ENCODE measurements around the gene SERINC4.

SERINC4 gene

DNA sequence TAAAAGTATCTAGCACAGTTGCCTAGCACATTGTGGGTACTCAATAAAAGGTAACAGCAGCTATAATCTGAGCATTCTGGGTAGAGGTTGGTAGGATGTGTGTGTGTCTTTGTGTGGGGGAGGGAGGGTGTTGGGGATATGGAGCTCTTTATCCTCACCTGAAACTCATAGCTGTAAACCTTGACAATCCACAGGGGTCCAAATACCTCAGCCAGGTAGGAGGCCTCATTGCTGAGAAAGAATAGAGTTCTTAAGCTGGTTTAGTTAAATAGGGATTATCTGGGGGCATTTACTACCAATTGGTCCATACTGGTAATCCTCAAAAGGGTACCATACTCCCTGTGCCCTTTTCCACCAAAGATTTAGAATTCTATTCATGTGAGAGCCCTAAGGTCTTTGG, 4.0 kb downstream of the SERINC4 start:
- FAIRE-seq: no peak

GRCh38 chr15:43795197-43795596, 4.8 kb downstream of the SERINC4 start:
- FAIRE-seq: no peak

GRCh38 chr15:43794269-43795037, 5.6 kb downstream of the SERINC4 start:
- FAIRE-seq: no peak

GRCh38 chr15:43793647-43794046, 6.4 kb downstream of the SERINC4 start:
- no peak for FAIRE-seq

DNA sequence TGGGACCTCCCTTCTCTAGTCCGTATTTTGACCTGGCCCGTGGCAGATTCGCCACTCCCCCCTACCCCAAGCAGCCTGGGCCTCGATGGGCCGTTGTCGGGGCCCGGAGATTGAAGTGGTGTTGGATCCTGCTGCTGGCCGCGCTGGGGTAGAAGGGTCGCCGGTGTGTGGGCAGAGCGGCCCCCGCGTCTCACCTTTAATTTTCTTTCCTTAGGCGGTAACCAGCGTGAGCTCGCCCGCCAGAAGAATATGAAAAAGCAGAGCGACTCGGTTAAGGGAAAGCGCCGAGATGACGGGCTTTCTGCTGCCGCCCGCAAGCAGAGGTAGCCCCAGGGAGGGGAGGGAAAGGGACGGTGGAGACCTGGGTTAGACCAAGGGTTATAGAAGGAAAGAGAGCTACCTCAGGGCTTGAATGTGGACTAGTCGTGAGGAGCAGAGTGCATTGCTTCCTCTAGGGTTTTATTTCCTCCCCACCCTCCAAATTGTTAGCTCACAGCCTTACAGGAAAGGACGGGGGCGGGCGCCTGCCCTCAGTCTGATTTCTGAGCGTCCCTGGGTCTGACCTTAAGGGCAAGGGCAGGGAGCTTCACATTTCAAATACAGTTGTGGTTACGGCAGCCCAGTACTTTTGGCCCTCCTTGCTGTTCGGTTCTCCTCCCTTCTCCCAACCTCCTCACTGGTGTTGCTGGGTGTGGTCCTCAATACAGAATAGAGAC, 7.1 kb downstream of the SERINC4 start:
- no peak for FAIRE-seq

DNA sequence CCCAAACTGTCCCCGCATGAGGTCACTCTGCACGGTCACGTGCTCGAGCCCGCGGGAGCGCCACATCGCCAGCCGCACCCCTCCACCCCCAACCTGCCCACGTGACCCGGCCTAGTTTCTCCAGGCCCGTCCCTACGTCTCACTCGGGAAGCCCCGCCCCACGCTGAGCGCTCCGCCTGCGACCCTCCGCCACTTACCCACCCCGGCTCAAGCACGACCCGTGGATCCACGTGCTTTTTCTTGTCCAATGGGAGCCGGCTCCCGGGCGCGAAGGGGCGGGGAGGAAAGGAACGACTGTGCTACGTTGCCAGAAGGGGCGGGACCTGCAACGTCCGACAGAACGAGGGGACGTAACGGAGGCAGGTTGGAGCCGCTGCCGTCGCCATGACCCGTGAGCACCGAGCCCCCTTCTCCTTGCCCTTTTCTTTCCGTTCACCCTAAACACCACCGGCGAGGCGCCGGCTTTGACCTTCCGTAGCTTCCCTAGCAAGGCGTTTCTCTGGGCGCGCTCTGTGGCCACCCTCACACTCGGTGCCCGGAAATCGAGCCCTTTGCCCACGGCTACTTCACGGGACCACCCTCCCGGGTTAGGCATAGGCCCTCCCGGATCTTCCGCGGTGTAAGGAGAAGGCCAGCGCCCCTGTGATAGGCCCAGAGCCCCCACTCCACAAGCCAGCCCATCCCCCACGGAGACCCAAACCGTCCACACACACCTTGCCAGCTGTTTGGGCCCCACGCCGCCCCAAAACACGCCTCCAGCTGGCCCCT, 7.8 kb downstream of the SERINC4 start, which contains the start of gene SERF2:
Gene SERF2 (plus strand): TSS at position 328 of the 768 bp plus-strand sequence. CDS start 57 bp downstream, at position 385.
- FAIRE-seq: peak; percentile 97

DNA sequence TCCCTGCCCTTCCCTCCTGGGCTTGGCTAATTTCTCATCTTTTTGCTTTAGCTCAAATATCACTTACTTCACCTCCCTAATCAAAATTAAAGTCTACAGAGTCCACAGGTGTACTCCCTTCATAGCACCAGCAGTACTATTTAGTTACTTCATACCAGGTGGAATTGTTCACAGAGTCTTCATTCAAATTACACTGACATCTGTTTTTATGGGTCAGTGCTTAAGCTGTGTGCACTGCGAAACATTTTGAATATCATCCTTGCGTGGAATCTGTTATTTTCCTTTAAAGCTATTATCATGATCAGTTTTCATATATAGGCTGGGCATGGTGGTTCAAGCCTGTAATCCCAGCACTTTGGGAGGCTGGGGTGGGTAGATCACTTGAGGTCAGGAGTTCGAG, 10.6 kb downstream of the SERINC4 start:
- FAIRE-seq: no peak

DNA sequence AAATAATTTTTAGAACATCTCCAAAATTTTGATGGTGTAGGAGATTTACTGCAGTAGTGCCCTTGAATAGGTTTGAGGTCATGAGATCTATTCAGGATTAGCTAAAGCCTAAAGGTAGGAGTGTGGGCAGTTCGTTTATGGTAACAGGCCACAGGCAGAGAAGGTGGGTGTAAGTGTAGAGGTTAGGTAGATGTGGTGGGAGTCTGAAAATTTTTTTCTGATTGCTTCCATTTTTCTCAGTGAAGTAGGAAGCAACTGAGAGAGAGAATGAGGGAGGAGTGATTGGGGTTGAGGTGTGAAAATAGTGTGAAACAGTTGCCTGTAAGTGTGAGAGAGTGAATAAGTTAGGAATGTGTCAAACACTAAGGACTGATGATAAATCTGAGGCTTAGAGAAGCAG, 21.0 kb downstream of the SERINC4 start:
- no peak for FAIRE-seq

- FAIRE-seq: no peak
These were observed 22.6 kb downstream of the SERINC4 start for GRCh38 chr15:43777267-43777914.

DNA sequence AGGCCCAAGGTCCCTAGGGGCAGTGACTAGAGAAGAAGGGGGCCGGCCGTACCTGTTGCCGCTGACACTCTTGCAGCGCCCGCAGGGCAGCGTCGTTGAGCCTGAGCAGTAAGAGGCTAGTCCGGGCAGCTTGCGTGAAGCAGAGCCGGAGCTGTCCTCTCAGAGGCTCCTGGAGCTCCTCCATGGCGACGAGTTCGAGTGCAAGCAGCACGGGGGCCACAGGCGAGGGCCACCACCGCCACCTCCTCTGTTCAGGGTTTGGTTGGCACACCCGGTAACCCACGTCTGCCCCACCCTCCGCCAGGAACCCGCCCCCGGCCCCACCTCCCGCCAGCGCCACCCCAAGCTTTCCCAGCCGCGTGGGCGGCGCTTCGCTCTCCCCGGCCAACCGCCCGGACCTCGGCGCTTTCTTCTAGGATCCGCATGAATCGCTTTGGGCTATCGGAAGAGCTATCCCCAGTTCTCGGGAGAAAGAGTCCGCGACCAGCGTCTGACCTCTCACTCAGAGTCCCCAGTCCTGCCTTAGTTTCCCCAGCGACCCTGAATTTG, 23.2 kb downstream of the SERINC4 start, which contains the start of gene ELL3:
Gene ELL3 (minus strand): TSS at position 249 of the 549 bp plus-strand sequence. CDS start 65 bp downstream, at position 184.
- no peak for FAIRE-seq

- no peak for FAIRE-seq
These were observed 23.8 kb downstream of the SERINC4 start for GRCh38 chr15:43776101-43776717.

- FAIRE-seq: peak; percentile 66
These were observed 24.5 kb downstream of the SERINC4 start for GRCh38 chr15:43775411-43775965.

DNA sequence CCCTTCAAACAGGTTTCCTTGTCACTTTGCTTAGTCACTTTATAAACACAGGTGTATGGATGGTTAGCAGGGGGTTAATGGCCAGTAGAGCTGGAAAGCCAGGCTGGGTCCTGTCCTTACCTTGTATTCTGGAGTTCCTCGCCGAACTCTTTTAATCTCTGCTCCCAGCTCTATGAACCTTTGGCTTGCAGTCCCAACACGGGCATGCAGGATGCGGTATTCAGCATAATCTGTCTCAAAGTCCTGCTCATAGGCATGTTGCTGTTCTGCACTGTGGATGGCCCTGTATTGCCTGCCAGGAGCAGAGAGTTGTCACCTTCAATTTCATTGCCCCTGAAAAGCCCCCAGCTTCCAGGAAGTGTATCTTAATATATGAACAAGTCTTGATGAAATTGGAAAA, 26.0 kb downstream of the SERINC4 start:
- no peak for FAIRE-seq

- FAIRE-seq: no peak
These were observed 27.4 kb downstream of the SERINC4 start for GRCh38 chr15:43772624-43773023.

- FAIRE-seq: no peak
These were observed 28.2 kb downstream of the SERINC4 start for GRCh38 chr15:43771816-43772215.

- FAIRE-seq: peak; percentile 91
These were observed 30.3 kb downstream of the SERINC4 start for GRCh38 chr15:43769584-43770228.

- no peak for FAIRE-seq
These were observed 36.1 kb downstream of the SERINC4 start for GRCh38 chr15:43763819-43764446.

DNA sequence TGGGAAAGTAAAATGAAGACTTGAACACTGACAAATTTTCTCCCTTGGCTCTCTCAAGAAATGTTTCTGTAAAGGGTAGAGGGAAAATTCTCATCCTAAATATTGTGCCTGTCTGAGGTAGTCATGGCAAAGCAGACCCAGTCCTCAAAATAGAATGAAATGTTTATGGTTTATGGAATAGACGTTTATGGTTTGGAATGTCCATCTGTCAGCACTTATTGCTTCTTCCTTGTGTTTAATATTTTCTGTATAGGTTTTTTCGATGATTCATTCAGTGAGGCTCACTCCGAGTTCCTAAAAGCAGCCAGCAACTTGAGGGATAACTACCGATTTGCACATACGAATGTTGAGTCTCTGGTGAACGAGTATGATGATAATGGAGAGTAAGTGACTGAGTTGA, 37.2 kb downstream of the SERINC4 start:
- no peak for FAIRE-seq

DNA sequence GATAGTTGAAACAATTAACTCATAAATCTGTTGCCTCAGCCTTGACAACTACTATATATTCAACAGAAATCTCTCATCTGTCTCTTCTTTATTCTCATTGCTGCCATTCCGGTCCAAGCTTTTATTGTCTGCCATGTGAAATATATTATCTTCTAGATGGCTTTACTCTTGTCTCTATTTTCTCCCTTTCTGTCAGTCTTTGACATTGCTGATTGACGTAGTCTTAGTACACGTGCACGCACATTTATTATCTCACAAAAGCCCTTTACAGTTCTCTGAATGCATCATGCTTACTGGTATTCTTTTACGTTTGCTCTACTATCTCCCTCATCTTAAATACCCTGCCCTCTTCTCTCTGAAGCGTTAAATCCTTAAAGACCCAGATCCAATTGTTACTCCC, 48.1 kb downstream of the SERINC4 start:
- no peak for FAIRE-seq

DNA sequence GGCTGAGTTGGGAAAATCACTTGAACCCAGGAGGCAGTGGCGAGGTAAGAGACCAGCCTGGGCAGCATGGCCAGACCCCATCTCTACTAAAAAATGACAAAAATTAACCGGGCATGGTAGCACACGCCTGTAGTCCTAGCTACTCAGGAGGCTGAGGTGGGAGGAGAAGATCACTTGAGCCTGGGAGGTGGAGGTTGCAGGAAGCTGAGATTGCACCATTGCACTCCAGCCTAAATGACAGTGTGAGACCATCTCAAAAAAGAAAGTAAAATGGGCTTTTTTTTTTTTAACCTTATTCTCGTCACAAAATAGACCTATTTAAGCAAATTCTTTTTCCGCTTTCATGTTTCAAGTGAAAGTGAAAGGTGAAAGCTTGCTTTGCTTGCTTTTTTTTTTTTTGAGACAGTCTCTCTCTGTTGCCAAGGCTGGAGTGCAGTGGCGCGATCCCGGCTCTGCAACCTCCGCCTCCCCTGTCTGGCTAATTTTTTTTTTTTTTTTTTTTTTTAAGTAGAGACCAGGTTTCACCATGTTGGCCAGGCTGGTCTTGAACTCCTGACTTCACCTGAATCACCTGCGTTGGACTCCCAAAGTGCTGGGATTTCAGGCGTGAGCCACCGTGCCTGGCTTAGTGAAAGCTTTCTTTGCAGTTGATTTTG, 50.2 kb downstream of the SERINC4 start:
- no peak for FAIRE-seq
